Fibroblast of lung (primary cell): ENCODE data around the gene HPN. TPM values are rescaled to one million over a fixed set of nuclear protein-coding genes. Genes with fewer than 3 reads are reported as not detected.

Experiments
- DNase-seq, 2 donors: peaks; one replicate each; pipeline versions ENCODE4 v3.0.0 to v3.0.0-alpha.2; 2010; ENCODE audit warnings: low read depth in 2 of 2
- H2AFZ ChIP-seq: 2 replicates; pipeline ENCODE4 v1.5.1; 2012; ENCODE audit warnings: low read length, control low read depth, inconsistent platforms
- H3K27ac ChIP-seq: 2 replicates; pipeline ENCODE4 v1.5.1; 2011; ENCODE audit warnings: low read length, control low read depth; ENCODE audit not compliant: insufficient read depth
- H3K27me3 ChIP-seq: 2 replicates; pipeline ENCODE4 v1.5.1; 2011; ENCODE audit warnings: mild to moderate bottlenecking, low read length; ENCODE audit not compliant: control insufficient read depth, insufficient read depth
- H3K36me3 ChIP-seq: 2 replicates; pipeline ENCODE4 v1.5.1; 2011; ENCODE audit warnings: low read length; ENCODE audit not compliant: control insufficient read depth, insufficient read depth
- H3K4me1 ChIP-seq: 2 replicates; pipeline ENCODE4 v1.5.1; 2011; ENCODE audit warnings: low read length; ENCODE audit not compliant: control insufficient read depth, insufficient read depth; ENCODE audit errors: extremely low read depth
- H3K4me2 ChIP-seq: 2 replicates; pipeline ENCODE4 v1.5.1; 2011; ENCODE audit warnings: low read length, control low read depth; ENCODE audit not compliant: insufficient read depth; ENCODE audit errors: extremely low read depth
- H3K4me3 ChIP-seq, 4 experiments: fragments of 200-600 bp in 1 of 4; sonication (generic) in 1 of 4; replicated peaks in 1 of 4; 2 replicates each; pipeline ENCODE4 v1.5.1; 2011 to 2016; ENCODE audit warnings: low read length in 4 of 4, low read depth in 3 of 4, mild to moderate bottlenecking in 3 of 4, control low read depth in 2 of 4, inconsistent platforms in 1 of 4, mixed read lengths in 1 of 4; ENCODE audit not compliant: insufficient read depth in 1 of 4; ENCODE audit errors: control extremely low read depth in 1 of 4
- H3K79me2 ChIP-seq: 2 replicates; pipeline ENCODE4 v1.5.1; 2012; ENCODE audit warnings: mild to moderate bottlenecking, low read length, inconsistent platforms; ENCODE audit not compliant: control insufficient read depth, insufficient read depth
- H3K9ac ChIP-seq: 2 replicates; pipeline ENCODE4 v1.5.1; 2011; ENCODE audit warnings: mild to moderate bottlenecking, low read length, control low read depth; ENCODE audit not compliant: insufficient read depth
- H3K9me3 ChIP-seq: 2 replicates; pipeline ENCODE4 v1.5.1; 2012; ENCODE audit warnings: low read depth, low read length; ENCODE audit not compliant: control insufficient read depth, insufficient read depth
- H4K20me1 ChIP-seq: 2 replicates; pipeline ENCODE4 v1.5.1; 2011; ENCODE audit warnings: low read length; ENCODE audit not compliant: control insufficient read depth, insufficient read depth; ENCODE audit errors: extremely low read depth
- CTCF ChIP-seq, 2 donors: IDR thresholded peaks in 1 of 2; conservative IDR thresholded peaks in 1 of 2; 1 replicate in 1 of 2; 2 replicates in 1 of 2; pipeline ENCODE4 v1.5.1; 2011 to 2012; ENCODE audit warnings: low read length in 2 of 2, control low read depth in 1 of 2, inconsistent platforms in 1 of 2, low read depth in 1 of 2, mild to moderate bottlenecking in 1 of 2
- EZH2 ChIP-seq: IDR thresholded peaks from 2 replicates; pipeline ENCODE4 v1.5.1; 2012; ENCODE audit warnings: low read length, control low read depth, mild to moderate bottlenecking; ENCODE audit errors: missing control alignments
- polyA plus RNA-seq, 2 donors: library from polyadenylated mRNA; depleted of rRNA in 1 of 2; stranded (reverse) in 1 of 2; unstranded in 1 of 2; fragments of >200 nt; gene quantifications; 2 replicates each; pipeline ENCODE4 v1.2.1, GENCODE V29; 2011 to 2012; ENCODE audit warnings: missing spikeins in 1 of 2
- total RNA-seq: library from RNA; depleted of rRNA; stranded (reverse); fragments of >200 nt; gene quantifications from 2 replicates; pipeline ENCODE4 v1.2.1, GENCODE V29; 2014

Gene HPN
- total and polyA plus RNA-seq, 2 donors (not counting 1 experiment from before 2014, with no cell fraction given): 0.33 TPM; not detected in 1

- DNase-seq: no peak
- TF ChIP-seq EZH2: no peak
- no peak for TF ChIP-seq CTCF (conservative IDR thresholded peaks at IDR 0.05 in 1 of 2, IDR thresholded peaks at IDR 0.05 in 1 of 2; ENCODE audit: low read depth in 1 of 2, low read length in 2 of 2)
- Histone ChIP-seq H3K27ac (no peak overlapping the region), H3K4me2 (no peak overlapping the region), H3K4me1 (no peaks in the 10 kb centered on the region), H4K20me1 (no peaks in the 10 kb centered on the region), H3K9ac (no peak overlapping the region), H3K4me3 (no peak overlapping the region), H3K27me3 (no peaks in the 10 kb centered on the region), H3K79me2 (no peaks in the 10 kb centered on the region), H3K36me3 (no peaks in the 10 kb centered on the region), H3K9me3 (no peaks in the 10 kb centered on the region), H2AFZ (no peak overlapping the region)
Observed at GRCh38 chr19:35081201-35081600, 39.7 kb downstream of the HPN start.

GRCh38 chr19:35083691-35084508 is 42.4 kb downstream of the HPN start:
- TF ChIP-seq CTCF (conservative IDR thresholded peaks at IDR 0.05 in 1 of 2, IDR thresholded peaks at IDR 0.05 in 1 of 2; ENCODE audit: low read depth in 1 of 2, low read length in 2 of 2) (no peak), EZH2 (no peak)
- Histone ChIP-seq H4K20me1 (no peaks in the 10 kb centered on the region), H3K9ac (no peak overlapping the region), H3K4me2 (no peak overlapping the region), H3K27me3 (no peaks in the 10 kb centered on the region), H2AFZ (no peak overlapping the region), H3K27ac (no peak overlapping the region), H3K4me1 (peaks cover 3% of the 10 kb centered on the region), H3K9me3 (no peaks in the 10 kb centered on the region), H3K79me2 (no peaks in the 10 kb centered on the region), H3K36me3 (no peaks in the 10 kb centered on the region), H3K4me3 (no peak overlapping the region)
- DNase-seq: no peak

- H3K27me3 ChIP-seq: no peaks in the 10 kb centered on the region
- H3K36me3 ChIP-seq: no peaks in the 10 kb centered on the region
- H3K9me3 ChIP-seq: no peaks in the 10 kb centered on the region
- TF ChIP-seq CTCF (conservative IDR thresholded peaks at IDR 0.05 in 1 of 2, IDR thresholded peaks at IDR 0.05 in 1 of 2; ENCODE audit: low read depth in 1 of 2, low read length in 2 of 2): no peak
- TF ChIP-seq EZH2: no peak
- no peak overlapping the region for H3K9ac ChIP-seq
- no peaks in the 10 kb centered on the region for H3K79me2 ChIP-seq
- H3K4me1 ChIP-seq: peaks cover 3% of the 10 kb centered on the region
- no peak for DNase-seq
- no peaks in the 10 kb centered on the region for H4K20me1 ChIP-seq
- no peak overlapping the region for H3K27ac ChIP-seq
- H3K4me3 ChIP-seq: no peak overlapping the region
- H2AFZ ChIP-seq: no peak overlapping the region
- no peak overlapping the region for H3K4me2 ChIP-seq
Observed at GRCh38 chr19:35084509-35084762, 42.9 kb downstream of the HPN start.
